Activated CD4-positive, alpha-beta T cell treated with anti-CD3 and anti-CD28 coated beads, Interleukin-2, amount 10 ng/mL, durations not matched to agents 7 days and 5 days (primary cell): ENCODE data around the gene CCR6. TPM values are rescaled to one million over a fixed set of nuclear protein-coding genes. Genes with fewer than 3 reads are reported as not detected.
"Not testable (repeated sequence)": the region's sequence is repeated elsewhere in the genome, so short reads cannot be mapped to it uniquely, and the experiment has no call there.

Experiments
- CTCF ChIA-PET: fragments of 350-600 bp; sonication (Branson Sonifier 250); formaldehyde crosslinking; loops from one replicate; lab custom pipeline; 2021; ENCODE audit warnings: antibody characterized with exemption; lab: Charles Lee
- POLR2A ChIA-PET: fragments of 350-600 bp; sonication (Branson Sonifier 250); formaldehyde crosslinking; loops from one replicate; lab custom pipeline; 2021; ENCODE audit warnings: antibody characterized with exemption; lab: Charles Lee
- DNase-seq: peaks from one replicate; pipeline ENCODE4 v3.0.0-alpha.2; 2020
- H3K27ac Mint-ChIP-seq: one replicate; pipeline ENCODE4 v1.8.0; 2021; ENCODE audit warnings: mild to moderate bottlenecking, moderate library complexity, mixed read lengths
- H3K27me3 Mint-ChIP-seq: one replicate; pipeline ENCODE4 v1.8.0; 2021; ENCODE audit warnings: mixed read lengths
- H3K36me3 Mint-ChIP-seq: one replicate; pipeline ENCODE4 v1.8.0; 2021; ENCODE audit warnings: low read depth, mixed read lengths
- H3K4me1 Mint-ChIP-seq: one replicate; pipeline ENCODE4 v1.8.0; 2021; ENCODE audit warnings: mixed read lengths
- H3K4me3 Mint-ChIP-seq: one replicate; pipeline ENCODE4 v1.8.0; 2021; ENCODE audit warnings: mild to moderate bottlenecking, moderate library complexity, mixed read lengths
- H3K9me3 Mint-ChIP-seq: one replicate; pipeline ENCODE4 v1.8.0; 2021; ENCODE audit warnings: mixed read lengths
- total RNA-seq, 2 experiments: library from RNA; stranded (reverse); gene quantifications; one replicate each; pipeline ENCODE4 v1.2.3, GENCODE V29; 2021

Gene CCR6
- 1 to 10 TPM; 6.7 to 7.4 TPM for total RNA-seq

GRCh38 chr6:167122827-167123657, at the start of gene CCR6:
TSS of gene CCR6 (plus strand) at chr6:167123096. CDS start at chr6:167136135, 13,039 bp downstream.
- Mint-ChIP-seq H3K4me3 (peak within 1 kb of the TSS; percentile 63), H3K9me3 (peaks cover 2% of the 10 kb centered on the region), H3K27me3 (no peaks in the 10 kb centered on the region), H3K4me1 (peaks cover 35% of the 10 kb centered on the region), H3K36me3 (peaks cover 2% of the 10 kb centered on the region), H3K27ac (peak within 1 kb of the TSS; percentile 68)
- POLR2A ChIA-PET = no interaction called here
- DNase-seq = no peak
- CTCF ChIA-PET = interaction anchor here (0.8 to 1.8 kb wide), 3 partner anchors 11 to 25 kb away, joined by 3 to 4 read pairs (median 3); no protein-coding TSS in a partner anchor

GRCh38 chr6:167073679-167074274, 49.1 kb upstream of the CCR6 start:
- Mint-ChIP-seq H3K4me3 (no peak overlapping the region), H3K36me3 (no peaks in the 10 kb centered on the region), H3K4me1 (no peaks in the 10 kb centered on the region), H3K27ac (no peak overlapping the region), H3K9me3 (peaks cover 17% of the 10 kb centered on the region), H3K27me3 (peaks cover 19% of the 10 kb centered on the region)
- DNase-seq = no peak
- POLR2A ChIA-PET = no interaction called here
- CTCF ChIA-PET = no interaction called here

GRCh38 chr6:167077241-167077932, 45.5 kb upstream of the CCR6 start:
- Mint-ChIP-seq H3K36me3 (no peaks in the 10 kb centered on the region), H3K4me1 (peaks cover 4% of the 10 kb centered on the region), H3K4me3 (no peak overlapping the region), H3K27ac (no peak overlapping the region), H3K9me3 (peaks cover 9% of the 10 kb centered on the region), H3K27me3 (peaks cover 2% of the 10 kb centered on the region)
- ChIA-PET POLR2A (no interaction called here), CTCF (interaction anchor here (0.6 to 0.9 kb wide), 2 partner anchors 10 to 18 kb away, joined by 3 read pairs; no protein-coding TSS in a partner anchor)
- DNase-seq = no peak

- Mint-ChIP-seq H3K27ac (no peak overlapping the region), H3K4me3 (no peak overlapping the region), H3K27me3 (peaks cover 5% of the 10 kb centered on the region), H3K4me1 (peaks cover 4% of the 10 kb centered on the region), H3K9me3 (no peaks in the 10 kb centered on the region), H3K36me3 (no peaks in the 10 kb centered on the region)
- no peak for DNase-seq
- ChIA-PET CTCF (no interaction called here), POLR2A (no interaction called here)
Measured at GRCh38 chr6:167078745-167079144, 44.2 kb upstream of the CCR6 start.

- POLR2A ChIA-PET = no interaction called here
- H3K4me1 Mint-ChIP-seq = peaks cover 4% of the 10 kb centered on the region
- no peak overlapping the region for H3K4me3 Mint-ChIP-seq
Measured at GRCh38 chr6:167079853-167080297, 43.0 kb upstream of the CCR6 start.

GRCh38 chr6:167087857-167088354, 35.0 kb upstream of the CCR6 start:
- DNase-seq = no peak
- Mint-ChIP-seq H3K27me3 (peaks cover 5% of the 10 kb centered on the region), H3K4me3 (no peak overlapping the region), H3K9me3 (peaks cover 4% of the 10 kb centered on the region), H3K4me1 (peaks cover 29% of the 10 kb centered on the region), H3K36me3 (peaks cover 2% of the 10 kb centered on the region), H3K27ac (no peak overlapping the region)
- ChIA-PET POLR2A (no interaction called here), CTCF (interaction anchor here (1.0 to 1.2 kb wide), 2 partner anchors 10 to 21 kb away, joined by 3 to 5 read pairs; no protein-coding TSS in a partner anchor)

More at GRCh38 chr6:167079853-167080297, 43.0 kb upstream of the CCR6 start:
- peaks cover 5% of the 10 kb centered on the region for H3K27me3 Mint-ChIP-seq
- H3K36me3 Mint-ChIP-seq = no peaks in the 10 kb centered on the region
- no peaks in the 10 kb centered on the region for H3K9me3 Mint-ChIP-seq
- CTCF ChIA-PET = no interaction called here
- H3K27ac Mint-ChIP-seq = no peak overlapping the region
- no peak for DNase-seq

- H3K27ac Mint-ChIP-seq, DNase-seq, H3K4me3 Mint-ChIP-seq, H3K36me3 Mint-ChIP-seq, H3K9me3 Mint-ChIP-seq, POLR2A ChIA-PET, H3K27me3 Mint-ChIP-seq: not testable (repeated sequence)
- H3K4me1 Mint-ChIP-seq = peaks cover 37% of the 10 kb centered on the region
- CTCF ChIA-PET = interaction anchor here (1.0 kb wide), 1 partner anchor 22 kb away, joined by 5 read pairs; no protein-coding TSS in a partner anchor
Measured at GRCh38 chr6:167088741-167089140, 34.2 kb upstream of the CCR6 start.

GRCh38 chr6:167089243-167090142, 33.4 kb upstream of the CCR6 start:
- Mint-ChIP-seq H3K4me3 (no peak overlapping the region), H3K9me3 (peaks cover 4% of the 10 kb centered on the region)
- CTCF ChIA-PET = no interaction called here

GRCh38 chr6:167090171-167090570, 32.7 kb upstream of the CCR6 start:
- H3K4me3 Mint-ChIP-seq = no peak overlapping the region
- peaks cover 4% of the 10 kb centered on the region for H3K9me3 Mint-ChIP-seq
- no peak for DNase-seq
- H3K4me1 Mint-ChIP-seq = peaks cover 49% of the 10 kb centered on the region
- POLR2A ChIA-PET = no interaction called here
- CTCF ChIA-PET = no interaction called here
- no peak overlapping the region for H3K27ac Mint-ChIP-seq
- peaks cover 3% of the 10 kb centered on the region for H3K27me3 Mint-ChIP-seq
- peaks cover 2% of the 10 kb centered on the region for H3K36me3 Mint-ChIP-seq

More at GRCh38 chr6:167089243-167090142, 33.4 kb upstream of the CCR6 start:
- POLR2A ChIA-PET = no interaction called here
- H3K27ac Mint-ChIP-seq = no peak overlapping the region
- peaks cover 42% of the 10 kb centered on the region for H3K4me1 Mint-ChIP-seq
- H3K36me3 Mint-ChIP-seq = peaks cover 2% of the 10 kb centered on the region
- DNase-seq = no peak
- H3K27me3 Mint-ChIP-seq = peaks cover 3% of the 10 kb centered on the region

- DNase-seq = no peak
- Mint-ChIP-seq H3K27ac (no peak overlapping the region), H3K36me3 (peaks cover 2% of the 10 kb centered on the region), H3K4me1 (peaks cover 51% of the 10 kb centered on the region), H3K27me3 (peaks cover 3% of the 10 kb centered on the region), H3K4me3 (no peak overlapping the region), H3K9me3 (peaks cover 4% of the 10 kb centered on the region)
- POLR2A ChIA-PET = no interaction called here
- CTCF ChIA-PET = no interaction called here
Measured at GRCh38 chr6:167091026-167091804, 31.7 kb upstream of the CCR6 start.

- Mint-ChIP-seq H3K4me1 (peaks cover 51% of the 10 kb centered on the region), H3K27ac (no peak overlapping the region), H3K9me3 (peaks cover 4% of the 10 kb centered on the region), H3K27me3 (peaks cover 3% of the 10 kb centered on the region), H3K4me3 (no peak overlapping the region), H3K36me3 (peaks cover 2% of the 10 kb centered on the region)
- ChIA-PET POLR2A (no interaction called here), CTCF (no interaction called here)
- DNase-seq = no peak
Measured at GRCh38 chr6:167091805-167092107, 31.1 kb upstream of the CCR6 start.
